Measurements from ENCODE around the gene ANTXR2.

Gene ANTXR2

GRCh38 chr4:79979785-79980437 is 93.1 kb downstream of the ANTXR2 start:
- DNase-seq, result no peak

DNA sequence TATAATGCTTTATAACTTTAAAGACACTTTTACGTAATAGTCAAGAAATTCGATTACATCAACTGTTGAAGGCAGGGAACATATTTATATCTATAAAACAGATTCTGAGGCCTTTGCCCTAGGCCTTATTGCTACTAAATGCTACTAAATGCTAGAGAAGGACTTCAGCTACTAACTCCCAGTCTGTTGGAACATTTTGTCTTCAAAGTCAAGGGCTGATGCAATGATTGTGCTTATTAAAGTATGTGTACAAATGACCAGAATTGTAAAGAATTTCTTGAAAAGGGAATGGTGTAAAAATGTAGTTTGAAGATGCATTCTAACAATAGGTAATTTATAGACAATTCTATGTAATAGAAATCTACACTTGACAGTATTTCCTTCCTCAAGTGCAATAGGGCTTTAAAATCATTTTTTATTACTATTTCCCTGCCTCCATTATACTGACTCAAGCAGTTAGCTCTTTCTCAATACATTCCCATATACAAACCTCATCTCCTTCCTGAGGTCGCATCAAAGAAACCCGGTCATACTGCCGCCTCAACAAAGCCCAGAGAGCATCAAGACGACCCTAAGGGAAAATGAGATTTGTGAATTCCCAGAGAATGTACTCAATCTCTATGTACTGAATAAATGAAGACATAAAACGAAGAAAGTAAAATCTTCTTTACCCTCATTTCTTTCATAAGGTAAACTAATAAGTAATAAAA is 95.7 kb downstream of the ANTXR2 start:
- DNase-seq, result no peak

- DNase-seq, result no peak
Measured at GRCh38 chr4:79964400-79965211, 108.4 kb downstream of the ANTXR2 start.

- no peak for DNase-seq
Measured at GRCh38 chr4:79964020-79964399, 109.0 kb downstream of the ANTXR2 start.

GRCh38 chr4:79959652-79960051 is 113.4 kb downstream of the ANTXR2 start:
- DNase-seq, result no peak

GRCh38 chr4:79958466-79959264 is 114.4 kb downstream of the ANTXR2 start:
- DNase-seq, result no peak

DNA sequence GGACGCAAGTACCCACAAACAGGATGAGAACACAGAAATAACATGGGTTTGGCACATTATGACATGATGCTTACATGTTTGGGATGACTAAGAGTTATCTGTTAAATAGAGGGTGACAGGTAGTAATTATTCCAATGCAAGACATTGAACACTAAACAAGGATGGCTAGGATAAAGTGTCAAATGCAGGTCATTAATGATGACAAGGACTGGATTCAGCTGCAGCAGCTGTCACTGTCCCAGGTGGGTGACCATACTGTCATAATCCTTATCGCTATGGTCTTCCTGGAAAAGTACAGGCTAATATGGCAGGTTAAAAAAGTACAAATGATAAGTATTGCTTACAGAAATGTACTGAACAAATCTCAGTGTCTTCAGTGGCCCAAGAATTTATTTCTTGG is 123.9 kb downstream of the ANTXR2 start:
- DNase-seq, result no peak

DNA sequence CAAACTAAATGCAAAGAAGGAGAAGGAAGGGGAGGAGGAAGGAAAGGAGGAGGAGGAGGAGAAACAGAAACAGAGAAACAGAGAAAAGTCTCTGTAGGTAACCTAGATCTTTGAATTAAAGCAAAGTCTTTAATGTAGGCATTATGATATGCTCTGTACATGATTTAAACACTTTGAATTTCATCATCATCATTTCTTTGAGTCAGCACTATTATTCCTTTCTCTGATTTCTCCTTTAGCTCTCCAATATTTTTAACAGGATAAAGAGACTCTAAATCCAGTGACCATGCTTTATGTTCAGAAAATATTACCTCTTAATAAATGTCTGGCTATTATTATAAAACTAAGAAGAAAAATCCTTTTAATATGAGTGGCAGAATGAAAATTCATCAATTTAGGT is 124.3 kb downstream of the ANTXR2 start:
- no peak for DNase-seq

GRCh38 chr4:79948261-79948660 is 124.8 kb downstream of the ANTXR2 start:
- DNase-seq, result no peak

- no peak for DNase-seq
Measured at GRCh38 chr4:79947386-79947785, 125.6 kb downstream of the ANTXR2 start.

DNA sequence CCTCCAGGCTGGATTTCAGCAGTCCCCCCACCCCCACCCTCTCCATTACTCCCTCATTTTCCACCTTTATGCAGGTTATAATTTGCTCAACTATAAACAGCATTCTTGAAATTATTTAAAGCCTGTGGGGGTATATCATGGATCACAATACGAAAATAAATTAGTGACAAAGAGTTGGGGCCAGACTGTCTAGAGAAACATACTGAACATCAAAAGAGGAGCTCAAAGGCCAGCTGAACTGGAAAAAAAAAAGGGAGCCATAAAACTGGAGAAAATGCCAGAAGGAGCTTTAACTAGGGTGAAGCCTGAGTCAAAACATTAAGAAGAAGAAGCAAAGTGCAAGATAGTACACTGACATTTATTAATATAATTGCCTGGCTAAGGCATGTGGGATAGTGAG is 137.8 kb downstream of the ANTXR2 start:
- DNase-seq, result no peak

GRCh38 chr4:79934660-79935059 is 138.4 kb downstream of the ANTXR2 start:
- DNase-seq, result no peak

- DNase-seq, result no peak
Measured at GRCh38 chr4:79927931-79928330, 145.1 kb downstream of the ANTXR2 start.

DNA sequence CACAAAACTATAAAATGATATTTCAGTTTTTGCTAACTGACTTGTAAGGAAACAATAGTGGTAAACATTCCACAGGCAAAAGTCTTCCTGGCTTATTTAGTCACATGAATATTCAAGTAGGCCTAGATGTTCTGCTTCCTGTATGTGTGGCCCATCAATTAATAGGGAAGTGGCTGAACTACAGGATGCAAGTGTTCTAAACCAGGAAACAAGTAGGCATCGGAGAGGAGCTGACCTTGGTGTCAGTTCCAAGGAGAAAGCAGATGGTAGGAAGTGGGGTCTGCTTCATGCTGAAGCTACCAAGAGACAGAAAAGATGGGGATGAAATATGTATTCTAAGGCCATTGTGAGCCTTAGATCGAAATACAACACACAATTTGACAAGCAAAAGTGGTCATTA is 149.7 kb downstream of the ANTXR2 start:
- DNase-seq, result no peak

DNA sequence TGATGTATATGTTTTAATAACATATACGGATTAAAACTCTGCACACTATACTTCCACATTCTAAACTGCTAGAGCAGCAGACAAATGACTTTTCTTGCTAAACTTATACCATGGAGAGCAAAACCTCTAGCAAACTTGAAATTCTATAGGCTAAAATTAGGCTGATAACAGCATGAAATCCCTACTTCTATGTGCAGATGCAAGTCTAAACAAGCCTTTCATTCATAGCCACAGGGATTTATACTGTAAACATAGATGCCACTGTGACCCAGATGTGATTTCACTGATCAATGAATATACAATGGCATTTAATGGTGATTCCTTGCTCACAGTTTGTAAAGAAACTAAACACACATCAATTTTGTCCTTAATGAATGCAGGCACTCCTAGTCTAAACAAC is 151.0 kb downstream of the ANTXR2 start:
- DNase-seq, result no peak

- DNase-seq, result no peak
Measured at GRCh38 chr4:79920163-79920853, 152.7 kb downstream of the ANTXR2 start.

GRCh38 chr4:79918292-79918691 is 154.7 kb downstream of the ANTXR2 start:
- no peak for DNase-seq

DNA sequence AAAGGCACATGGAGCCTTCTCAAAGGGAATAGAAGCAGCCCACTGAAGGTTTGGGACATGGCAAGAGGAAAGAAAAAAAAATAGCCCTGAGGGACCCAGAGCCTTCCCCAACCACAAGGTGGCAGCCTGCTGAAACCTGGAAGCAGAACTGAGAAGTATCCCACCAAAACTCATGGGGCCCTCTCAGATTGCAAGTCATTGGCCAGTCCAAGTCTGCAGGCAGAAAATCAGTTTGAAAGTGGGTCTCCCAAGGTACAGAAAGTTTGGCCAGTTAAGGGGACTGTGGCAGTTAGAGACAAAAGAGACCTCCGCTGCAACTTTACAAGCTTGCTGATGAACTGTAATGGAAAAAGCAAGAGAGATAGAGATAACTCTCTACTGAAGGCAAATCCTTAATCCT is 155.8 kb downstream of the ANTXR2 start:
- DNase-seq, result no peak

DNA sequence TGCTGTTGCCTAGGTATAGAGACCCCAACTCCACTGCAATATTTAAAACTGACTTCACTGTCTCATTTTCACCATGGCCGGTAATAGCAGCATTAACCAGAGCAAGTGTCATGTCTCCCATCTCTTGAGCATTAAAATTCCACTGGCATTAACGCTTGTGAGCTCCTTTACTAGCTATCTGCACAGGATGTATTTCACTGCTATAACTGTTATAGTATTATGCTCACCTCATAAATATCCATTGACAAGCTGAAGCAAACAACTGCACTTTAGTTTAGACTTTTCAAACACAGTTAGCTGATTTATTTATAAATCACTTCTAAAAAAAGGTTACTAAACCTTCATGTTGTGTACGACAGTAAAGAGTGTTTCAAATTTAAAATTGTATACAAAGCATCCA is 157.8 kb downstream of the ANTXR2 start:
- no peak for DNase-seq

- DNase-seq, result no peak
Measured at GRCh38 chr4:79913581-79913980, 159.4 kb downstream of the ANTXR2 start.

DNA sequence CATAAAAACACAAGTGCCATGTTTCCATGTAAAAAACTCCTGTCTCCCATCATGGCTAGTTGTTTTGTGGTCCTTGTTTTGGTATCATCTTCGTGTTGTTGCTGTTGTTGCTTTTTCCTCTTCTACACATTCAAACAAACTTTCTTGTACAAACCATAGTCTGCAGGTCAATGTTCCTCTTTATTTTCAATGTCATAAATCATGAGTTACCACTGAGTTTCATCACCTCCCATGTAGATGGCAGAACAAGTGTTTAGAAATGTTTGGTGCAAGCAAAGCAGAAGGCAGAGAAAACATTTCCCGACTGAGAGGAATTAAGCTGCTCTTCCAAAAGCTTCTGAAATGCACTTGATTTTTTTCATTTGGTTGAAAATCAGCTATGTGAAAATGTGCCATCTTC is 166.0 kb downstream of the ANTXR2 start:
- DNase-seq, result no peak

DNA sequence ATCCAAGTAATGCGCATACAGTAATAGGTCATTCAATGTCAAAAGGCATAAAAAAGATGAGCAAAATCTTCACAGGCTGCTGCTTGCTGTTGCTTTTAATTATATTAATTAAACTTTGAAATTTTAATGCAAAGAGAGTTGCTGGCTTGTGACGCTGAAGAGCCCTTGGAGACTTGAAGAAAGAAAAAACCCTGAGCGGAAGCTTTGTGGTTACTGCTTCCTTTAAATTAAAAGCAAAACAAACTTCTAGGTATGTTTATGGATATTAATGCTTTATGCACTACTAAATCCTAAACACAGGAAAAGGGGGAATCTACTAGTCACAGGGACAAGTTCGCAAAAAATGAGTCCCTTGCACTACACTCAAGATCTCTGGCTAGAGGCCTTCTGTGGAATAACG is 166.7 kb downstream of the ANTXR2 start:
- no peak for DNase-seq

GRCh38 chr4:79905212-79905611 is 167.8 kb downstream of the ANTXR2 start:
- no peak for DNase-seq

Measured in NCI-H2107 (cell line).